HG02642 (cell line): ENCODE results near the gene ELN.

Experiments used
- ATAC-seq: cut with Tn5 transposase; IDR thresholded peaks from one replicate; pipeline ENCODE4 v1.9.1; 2021; ENCODE audit warnings: mild to moderate bottlenecking; ENCODE audit not compliant: unreplicated experiment, poor library complexity

ELN gene

DNA sequence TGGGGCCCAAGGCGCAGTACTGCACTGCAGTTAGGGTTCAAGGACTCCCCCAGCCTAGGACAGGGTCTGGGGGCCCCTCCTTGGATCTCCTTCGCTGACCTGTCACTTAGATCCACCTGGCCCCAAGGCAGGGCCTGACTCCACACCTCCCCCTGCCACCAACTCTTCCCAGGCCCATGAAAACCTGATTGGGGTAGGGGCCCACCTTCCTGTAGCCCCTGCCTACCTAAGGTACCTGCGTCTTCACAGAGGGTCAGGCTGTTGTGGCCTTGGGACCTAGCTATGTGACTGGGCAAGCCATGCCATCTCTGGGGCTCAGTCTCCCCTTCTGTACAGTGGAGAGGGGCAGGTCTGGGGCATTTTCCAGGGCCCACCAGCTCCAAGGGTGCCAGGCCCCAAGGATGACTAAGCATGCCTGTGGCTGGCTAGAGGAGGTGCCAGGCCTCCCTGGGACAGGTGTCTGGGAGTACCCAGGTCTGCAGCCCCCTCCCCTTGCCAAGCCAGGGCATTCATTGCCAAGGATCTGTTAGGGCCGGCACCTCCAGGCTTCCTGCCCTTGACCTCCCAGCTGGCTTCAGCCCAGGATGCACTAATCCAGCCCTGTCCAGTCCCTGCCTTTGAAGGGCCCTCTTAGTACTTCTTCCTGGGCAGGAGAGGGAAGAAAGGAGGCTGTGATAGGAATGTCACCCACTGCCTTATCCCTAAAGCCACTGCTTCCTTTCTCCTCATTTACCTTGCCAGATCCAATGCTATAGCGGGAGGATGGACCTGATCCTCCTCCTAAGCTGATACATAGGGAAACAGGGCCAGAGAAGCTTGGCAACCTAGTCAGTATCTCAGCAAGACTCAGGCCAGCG, 57.0 kb downstream of the ELN start:
- ATAC-seq: no peak

DNA sequence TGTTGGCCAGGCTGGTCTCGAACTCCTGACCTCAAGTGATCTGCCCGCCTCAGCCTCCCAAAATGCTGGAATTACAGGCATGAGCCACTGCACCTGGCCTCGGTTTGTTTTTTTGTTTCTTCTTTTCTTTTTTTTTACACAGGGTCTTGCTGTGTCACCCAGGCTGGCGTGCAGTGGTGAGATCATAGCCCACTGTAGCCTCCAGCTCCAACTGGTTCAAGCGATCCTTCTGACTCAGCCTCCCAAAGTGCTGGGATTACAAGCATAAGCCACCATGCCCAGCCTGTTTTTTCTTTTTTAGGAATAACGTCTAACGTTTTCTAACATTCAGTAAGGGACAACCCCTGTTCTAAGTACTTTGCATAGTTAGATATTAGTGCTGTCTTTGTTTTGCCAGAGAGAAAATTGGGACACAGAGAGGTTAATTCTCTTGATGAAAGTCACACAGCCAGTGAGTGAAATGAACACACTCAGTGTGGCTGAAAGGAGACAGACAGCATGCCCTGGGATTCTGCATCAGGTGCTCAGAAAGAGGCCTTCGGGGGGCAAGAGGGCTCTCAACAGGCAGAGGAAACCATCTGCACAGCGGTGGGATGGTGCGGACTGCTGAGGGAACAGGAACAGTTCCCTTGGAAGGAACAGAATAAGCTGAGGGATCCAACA, 59.9 kb downstream of the ELN start:
- ATAC-seq: no peak

DNA sequence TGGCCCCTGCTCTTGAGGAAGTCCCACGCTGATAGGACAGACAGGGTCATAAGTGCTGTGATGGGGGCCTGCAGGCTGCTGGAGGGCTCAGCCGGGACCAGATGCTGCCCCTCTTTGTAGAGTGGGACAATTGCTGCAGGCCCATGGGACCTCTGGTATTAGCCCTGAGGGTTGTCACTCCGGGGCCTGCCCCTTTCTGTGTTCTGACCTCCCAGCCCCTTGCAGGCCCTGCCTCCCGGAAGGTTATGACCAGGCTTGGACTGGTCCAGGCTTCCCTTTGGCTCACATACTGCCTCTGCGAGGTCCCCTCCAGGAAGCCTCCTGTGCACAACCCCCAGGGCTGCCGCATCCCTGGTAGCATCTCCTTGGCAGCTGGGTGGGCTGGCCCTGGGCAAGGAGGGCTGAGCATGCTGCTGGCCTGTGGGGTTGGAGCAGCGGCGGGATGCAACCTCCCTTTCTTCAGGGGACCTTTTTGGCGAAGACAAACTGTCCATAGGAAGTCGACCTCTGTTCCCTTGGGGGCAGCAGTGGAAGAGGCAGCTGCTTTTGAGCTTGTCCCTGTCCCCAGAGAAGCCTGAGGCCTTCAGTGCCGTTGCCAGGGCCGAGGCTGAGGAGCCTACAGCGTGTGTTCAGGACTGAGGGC, 64.5 kb downstream of the ELN start:
- peak; percentile 25 for ATAC-seq

DNA sequence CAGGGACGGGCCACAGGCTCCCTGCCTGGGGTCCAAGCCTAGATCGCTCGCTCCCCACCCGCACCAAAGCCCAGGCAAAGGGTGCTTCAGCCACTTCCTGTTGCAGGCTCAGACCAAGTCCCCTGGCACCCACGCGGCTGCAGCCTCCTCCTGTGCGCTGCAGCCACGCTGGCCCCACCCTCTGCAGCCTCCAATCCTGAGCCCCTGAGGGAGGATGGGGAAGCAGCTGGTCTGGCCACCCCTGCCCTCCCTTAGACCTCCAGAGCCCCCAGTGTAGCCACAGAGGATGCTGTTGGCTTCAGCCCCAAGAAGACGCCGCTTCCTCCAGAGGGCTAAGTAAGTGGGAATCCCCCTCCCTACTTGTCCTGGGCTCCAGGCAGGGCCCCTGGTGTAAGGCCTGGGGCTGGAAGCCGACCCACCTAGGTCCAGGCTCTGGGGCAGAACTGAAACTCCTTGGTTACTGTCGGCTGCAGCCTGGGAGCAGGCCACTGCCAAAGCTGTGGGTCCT, 65.0 kb downstream of the ELN start:
- ATAC-seq: peak; percentile 52

DNA sequence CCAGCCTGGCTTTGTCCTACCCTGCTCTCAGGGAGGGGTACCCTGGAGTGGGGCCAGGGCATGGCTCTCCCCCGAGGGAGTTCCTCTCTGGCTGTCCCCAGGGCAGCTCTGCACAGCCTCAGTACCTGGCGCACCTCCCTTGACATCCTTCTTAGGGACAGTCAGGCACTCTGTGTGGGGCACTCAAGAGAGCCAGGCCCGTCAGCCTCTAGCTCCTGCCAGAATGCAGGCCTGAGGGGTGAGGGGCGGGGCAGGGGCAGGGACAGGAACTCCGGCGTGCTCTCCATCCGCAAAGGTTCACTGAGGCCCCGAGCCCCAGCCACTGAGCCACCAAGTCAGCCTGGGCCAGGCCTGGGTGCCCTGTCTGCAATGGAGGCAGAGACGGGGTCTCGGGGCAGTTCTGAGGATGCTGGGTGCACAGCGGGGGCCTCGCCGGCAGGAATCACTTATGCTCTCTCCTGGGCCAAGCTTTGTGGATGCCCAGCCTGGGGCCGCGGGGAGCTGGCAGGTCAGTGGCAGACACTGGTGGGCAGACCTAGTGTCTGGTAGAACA, 65.8 kb downstream of the ELN start:
- ATAC-seq: peak; percentile 19

DNA sequence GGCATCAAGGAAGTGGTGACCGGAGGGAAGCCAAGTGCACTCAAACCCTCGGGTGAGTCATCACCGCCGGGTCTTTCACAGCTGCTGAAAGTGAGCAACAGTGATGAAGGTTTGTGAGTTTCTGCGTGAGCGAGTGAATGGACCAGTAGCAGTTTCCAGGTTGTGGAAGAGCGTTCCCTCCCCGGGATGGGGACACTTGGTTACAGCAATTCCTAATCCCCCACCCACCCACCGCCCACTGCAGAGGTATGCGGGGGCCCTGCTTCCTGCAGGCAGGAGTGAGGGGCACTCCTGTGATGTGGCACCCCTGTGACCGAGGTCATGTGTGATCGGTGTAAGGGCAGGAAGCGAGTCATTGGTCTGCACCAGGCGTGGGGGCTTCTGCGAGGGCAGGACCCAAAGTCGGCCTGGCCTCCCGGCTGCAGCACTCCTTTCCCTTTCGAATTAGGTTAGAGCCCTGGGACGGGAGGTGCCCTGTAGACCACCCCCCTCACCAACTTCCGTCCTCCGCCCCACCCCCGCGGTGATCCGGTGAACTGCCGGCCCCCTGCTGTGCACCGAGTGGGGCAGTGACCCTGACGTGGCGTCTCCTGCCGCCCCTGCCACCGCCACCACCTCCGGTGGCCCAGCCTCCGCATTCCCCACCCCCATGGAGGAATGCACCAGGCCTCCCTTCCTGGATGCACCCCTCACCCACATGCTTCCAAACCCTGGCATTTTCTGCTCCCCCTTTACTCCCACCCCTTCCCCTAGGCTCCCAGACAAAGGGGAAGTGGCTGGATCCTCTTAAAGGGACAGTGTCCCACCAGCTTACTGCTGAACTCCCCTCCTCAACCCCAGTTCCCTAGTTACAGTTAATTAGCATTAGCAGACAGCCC, 66.5 kb downstream of the ELN start:
- peak; percentile 52 for ATAC-seq

DNA sequence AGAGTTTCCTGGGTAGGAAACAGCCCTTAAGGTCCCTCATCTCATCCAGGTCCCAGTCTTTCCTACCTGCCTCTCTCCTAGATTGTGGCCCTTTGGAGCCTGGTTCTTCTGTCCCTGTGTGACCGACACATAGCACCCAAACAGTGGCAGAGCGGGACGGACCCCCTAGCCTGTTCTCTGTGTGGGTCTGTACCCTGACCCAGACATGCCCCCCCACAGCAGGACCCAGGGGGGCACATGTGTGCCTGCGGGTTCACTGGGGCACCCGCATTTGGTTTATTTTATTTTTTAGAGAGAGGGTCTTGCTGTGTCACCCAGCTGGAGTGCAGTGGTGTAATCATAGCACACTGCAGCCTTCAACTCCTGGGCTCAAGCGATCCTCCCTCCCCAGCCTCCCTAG, 67.2 kb downstream of the ELN start:
- ATAC-seq: no peak

DNA sequence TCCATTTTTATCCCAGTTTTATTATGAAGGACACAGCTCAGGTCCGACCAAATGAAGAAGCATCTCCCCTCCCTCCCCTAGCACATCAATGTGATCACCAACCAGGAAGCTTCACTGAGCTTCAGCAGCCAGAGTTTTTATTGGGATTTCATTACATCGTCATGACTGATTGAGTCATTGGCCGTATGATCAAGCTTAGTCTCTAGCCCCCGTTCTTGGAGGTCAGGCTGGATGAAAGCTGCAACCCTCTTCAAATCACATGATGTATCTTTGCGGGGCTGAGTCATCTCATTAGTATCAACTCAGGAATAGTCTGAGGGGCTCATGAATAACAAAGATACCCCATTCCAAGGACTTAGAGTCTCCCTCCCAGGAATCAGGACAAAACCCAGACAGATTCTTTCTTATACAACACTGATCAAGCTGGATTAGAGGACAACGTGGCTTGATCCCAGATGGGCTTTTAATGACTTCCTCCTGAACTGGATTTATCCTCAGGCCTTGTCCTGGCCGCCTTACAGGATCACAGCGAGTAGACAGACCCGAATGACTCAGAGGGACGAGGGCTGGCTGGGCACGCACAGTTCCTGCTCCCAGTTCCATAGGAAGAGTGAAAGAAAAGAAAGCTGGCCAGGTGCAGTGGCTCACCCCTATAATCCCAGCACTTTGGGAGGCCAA, 70.1 kb downstream of the ELN start:
- ATAC-seq: no peak

DNA sequence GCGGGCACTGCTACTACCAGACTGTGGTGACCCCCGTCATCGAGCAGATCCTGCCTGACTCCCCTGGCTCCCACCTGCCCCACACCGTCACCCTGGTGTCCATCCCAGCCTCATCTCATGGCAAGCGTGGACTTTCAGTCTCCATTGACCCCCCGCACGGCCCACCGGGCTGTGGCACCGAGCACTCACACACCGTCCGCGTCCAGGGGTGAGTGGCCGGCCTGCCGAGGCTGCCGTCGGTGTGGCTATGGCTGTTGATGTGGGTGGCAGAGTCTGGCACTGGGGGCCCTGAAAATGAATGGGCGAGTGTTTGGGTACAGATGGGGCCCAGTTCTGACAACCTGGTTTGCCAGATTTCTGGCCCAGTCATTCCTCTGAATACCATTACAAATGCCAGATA, 71.1 kb downstream of the ELN start:
- ATAC-seq: no peak

DNA sequence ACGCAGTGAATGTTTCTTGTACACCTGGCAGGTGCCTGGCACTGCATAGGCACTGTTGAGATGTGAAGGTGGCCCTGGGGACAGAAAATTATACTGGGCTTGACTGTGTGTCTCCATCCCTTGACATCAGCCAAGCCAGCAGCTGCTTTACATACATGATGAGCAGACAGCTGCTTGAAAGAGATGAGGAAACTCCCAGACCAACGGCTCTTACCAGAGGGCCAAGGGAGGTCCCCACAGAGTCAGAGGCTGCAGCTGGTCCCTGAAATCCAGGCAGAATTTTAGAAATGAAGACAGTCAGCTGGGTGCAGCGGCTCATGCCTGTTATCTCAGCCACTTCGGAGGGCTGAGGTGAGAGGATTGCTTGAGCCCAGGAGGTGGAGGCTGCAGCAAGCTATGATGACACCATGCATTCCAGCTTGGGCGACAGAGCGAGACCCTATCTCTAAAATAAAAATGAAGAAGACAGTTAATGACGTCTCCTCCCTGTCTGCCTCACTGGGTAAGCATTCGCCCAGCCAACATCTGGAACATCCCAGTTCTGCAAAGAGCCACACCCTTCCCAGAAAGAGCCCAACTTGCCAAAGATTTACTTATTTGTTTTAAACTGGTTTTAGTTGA, 73.2 kb downstream of the ELN start:
- peak; percentile 92 for ATAC-seq

DNA sequence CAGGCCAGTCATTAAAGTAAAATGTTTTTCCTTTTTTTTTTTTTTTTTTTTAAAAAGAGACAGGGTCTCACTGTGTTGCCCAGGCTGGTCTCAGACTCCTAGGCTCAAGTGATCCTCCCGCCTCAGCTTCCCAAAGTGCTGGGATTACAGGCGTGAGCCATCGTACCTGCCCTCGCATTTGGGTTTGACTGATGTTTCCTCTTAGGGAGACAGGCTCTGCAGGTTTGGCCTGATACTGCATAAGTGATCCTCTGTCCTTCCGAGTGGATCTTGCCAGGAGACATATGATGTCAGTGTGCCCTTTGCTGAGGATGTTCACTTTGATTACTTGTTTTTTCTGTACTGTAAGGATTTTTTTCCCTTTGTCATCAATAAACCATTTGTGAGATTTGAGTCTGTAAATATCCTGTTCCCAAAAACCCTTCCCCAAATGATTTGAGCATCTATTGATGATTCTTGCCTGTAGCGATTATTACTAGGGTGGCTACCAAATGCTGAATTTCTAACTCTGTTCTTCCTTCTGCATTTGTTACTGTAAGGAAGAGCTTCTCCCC, 75.3 kb downstream of the ELN start:
- no peak for ATAC-seq

DNA sequence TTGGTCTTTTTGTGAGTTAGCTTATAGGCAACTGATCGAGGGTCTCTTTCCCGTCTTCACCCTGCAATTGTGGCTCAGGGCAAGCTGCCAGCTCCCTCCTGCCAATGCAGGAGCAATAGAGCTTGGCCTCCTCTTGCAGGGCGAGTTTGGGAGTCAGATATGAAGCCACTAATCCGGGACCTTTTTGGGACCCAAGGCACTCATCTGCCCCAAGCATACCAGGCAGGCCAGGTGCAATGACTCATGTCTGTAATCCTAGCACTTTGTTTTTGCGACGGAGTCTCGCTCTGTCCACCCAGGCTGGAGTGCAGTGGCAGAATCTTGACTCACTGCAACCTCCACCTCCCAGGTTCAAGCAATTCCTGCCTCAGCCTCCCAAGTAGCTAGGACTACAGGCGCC, 76.7 kb downstream of the ELN start:
- ATAC-seq: no peak

DNA sequence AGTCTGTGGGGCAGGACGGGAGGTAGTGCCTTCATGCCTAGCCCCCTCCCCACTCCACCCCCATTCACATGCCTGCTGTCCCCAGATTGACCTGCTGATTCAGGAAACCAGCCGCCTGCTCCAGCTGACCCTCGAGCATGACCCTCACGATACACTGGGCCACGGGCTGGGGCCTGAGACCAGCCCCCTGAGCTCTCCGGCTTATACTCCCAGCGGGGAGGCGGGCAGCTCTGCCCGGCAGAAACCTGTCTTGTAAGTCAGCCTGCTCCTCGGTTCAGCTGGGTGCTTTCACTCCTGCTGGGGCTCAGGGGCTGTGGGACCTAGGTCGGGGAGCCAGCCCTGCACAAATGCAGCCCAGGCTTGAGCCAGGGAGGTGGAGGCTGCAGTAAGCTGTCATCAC, 78.0 kb downstream of the ELN start:
- ATAC-seq: no peak

DNA sequence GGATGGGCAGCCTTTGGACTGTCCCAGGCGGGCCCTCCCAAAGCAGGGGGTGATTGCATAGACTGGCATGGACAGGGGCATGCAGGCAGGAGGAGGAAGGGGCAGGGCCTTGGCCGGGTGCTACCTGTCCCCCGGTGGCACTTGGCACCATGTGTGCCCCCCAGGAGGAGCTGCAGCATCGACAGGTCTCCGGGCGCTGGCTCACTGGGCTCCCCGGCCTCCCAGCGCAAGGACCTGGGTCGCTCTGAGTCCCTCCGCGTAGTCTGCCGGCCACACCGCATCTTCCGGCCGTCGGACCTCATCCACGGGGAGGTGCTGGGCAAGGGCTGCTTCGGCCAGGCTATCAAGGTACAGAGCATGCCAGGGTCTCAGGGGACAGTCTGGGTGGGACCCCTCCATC, 78.9 kb downstream of the ELN start:
- no peak for ATAC-seq

DNA sequence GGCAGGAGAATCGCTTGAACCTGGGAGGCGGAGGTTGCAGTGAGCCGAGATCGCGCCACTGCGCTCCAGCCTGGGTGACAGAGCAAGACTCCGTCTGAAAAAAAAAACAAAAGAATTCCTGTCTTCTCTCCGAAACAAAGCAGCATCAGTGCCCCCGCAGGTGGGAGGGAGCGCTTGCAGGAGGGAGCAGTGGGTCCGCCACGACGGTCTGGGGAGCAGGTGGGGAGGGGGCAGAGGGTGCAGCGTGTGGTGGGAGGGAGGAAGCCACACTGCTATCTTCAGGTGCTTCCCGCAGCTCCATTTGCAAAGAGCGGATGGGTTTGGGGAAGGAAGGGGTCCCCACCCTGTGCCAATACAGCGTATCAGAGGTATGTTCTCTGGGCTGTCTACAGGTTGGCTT, 87.4 kb downstream of the ELN start:
- no peak for ATAC-seq

DNA sequence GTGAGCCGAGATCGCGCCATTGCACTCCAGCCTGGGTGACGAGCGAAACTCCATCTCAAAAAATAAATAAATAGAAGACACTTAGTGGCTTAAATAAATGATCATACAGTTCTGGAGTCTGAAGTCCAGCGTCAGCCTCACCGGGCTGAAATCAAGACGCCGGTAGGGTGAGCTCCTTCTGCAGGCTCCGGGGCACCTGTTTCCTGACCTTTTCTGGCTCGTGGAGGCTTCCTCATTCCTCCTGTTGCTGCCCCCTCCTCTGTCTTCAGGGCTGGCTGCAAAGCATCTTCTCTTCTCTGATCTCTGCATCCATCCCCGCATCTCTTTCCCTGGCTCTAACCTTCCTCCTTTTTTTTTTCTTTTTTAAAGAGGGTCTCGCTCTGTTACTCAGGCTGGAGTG, 88.4 kb downstream of the ELN start:
- ATAC-seq: no peak
